HG02884 (cell line): Measurements from ENCODE around the gene ANO2.
"Not testable (repeated sequence)": the region's sequence is repeated elsewhere in the genome, so short reads cannot be mapped to it uniquely, and the experiment has no call there.

Source experiments
- ATAC-seq: cut with Tn5 transposase; IDR thresholded peaks from one replicate; pipeline ENCODE4 v1.9.1; 2021; ENCODE audit warnings: mild to moderate bottlenecking, moderate library complexity; ENCODE audit not compliant: unreplicated experiment

Gene ANO2

GRCh38 chr12:5830111-5830510, 114.9 kb downstream of the ANO2 start:
- ATAC-seq = no peak

DNA sequence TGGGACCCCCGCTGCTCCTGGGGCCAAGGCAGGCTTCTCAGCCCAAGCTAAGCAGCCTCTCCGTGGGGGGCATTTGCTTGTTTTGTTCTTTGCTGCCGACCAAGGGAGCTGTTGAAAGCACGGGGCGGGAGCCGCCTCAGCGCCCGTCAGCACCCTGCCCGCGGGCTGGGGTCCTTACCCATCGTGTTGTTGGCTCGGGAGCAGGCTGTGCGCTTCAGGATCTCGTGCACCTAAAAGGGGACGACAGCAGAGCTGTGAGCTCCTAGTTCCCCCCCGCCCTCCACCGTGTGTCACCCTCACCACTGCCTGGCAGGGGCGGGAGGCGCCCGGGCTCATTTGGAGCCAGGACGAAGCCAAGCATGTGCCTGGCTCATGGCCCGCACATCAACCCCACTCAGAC, 117.5 kb downstream of the ANO2 start:
- no peak for ATAC-seq

DNA sequence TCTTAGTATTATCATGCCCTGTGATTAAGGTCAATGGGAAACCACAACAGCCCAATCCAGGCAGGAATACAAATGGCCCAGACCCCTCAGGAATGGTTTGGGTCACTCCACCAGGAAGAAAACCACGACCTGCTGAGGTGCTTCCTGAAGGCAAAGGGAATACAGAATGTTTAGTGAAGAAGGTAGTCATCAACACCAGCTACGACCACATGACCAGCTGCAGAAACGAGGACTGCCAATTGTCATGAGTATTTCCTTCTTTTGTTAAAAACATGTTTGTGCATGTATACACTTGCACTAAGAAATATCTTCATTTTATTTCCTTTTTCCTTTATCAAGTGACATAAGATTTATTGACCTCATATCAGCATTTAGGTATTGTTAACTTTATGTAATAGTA, 119.3 kb downstream of the ANO2 start:
- not testable (repeated sequence) for ATAC-seq

DNA sequence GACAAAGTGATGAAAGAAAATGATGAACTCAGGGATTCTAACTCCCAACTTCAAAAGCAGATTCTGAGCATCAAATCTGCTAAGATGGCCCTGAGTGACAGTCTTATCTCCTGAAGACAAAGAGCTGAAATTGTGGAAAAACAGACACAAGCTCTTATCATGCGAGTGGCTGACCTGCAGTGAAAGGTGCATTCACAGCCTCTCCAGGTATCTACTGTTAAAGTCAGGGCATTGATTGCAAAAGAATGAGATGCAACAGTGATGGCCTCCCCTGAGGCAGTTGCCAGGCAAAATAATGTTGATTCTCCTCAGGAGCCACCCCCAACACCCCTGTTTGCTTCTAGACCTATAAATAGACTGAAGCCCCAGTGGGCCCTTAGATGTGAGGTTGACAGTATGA, 126.2 kb downstream of the ANO2 start:
- ATAC-seq = not testable (repeated sequence)

DNA sequence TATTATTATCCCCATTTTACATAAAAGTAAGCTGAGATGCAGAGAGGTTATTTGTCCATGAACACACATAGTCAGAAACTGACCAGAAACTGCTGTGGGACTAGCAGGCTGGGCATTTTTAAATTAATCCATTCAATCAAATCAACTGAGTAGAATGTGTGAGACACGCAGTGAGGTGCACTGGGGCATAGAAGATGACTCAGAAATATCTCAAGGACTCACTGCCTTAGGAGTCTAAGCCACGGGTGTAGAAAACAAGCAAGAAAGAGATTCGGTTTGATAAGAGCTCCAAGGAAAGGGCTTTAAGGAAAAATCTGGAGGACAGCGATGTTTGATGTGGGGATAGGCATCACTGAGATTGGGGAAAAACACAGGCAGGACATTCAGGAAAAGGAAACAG, 127.8 kb downstream of the ANO2 start:
- ATAC-seq = no peak

- ATAC-seq = no peak
Observed at GRCh38 chr12:5809586-5809985, 135.5 kb downstream of the ANO2 start.

DNA sequence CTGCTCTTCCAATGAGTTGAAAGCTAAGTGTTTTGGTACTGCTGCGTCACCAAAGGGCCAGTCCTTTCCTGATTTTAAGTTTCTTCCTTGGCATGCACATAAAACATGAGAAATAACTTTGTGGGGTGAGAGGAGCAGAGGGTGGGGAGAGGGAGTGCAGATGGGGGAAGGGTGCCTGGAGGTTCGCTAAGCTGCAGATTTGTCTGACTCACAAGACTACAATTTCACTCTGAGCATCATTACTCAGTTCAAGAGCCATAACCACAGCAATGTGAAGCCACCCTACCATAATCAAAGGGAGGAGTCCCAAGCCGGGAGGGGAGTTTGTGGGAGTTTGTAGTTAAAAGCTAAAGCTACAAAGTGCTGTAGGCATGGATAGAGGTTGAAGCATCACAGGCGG, 136.1 kb downstream of the ANO2 start:
- ATAC-seq = no peak

- no peak for ATAC-seq
Observed at GRCh38 chr12:5807514-5808219, 137.4 kb downstream of the ANO2 start.

- no peak for ATAC-seq
Observed at GRCh38 chr12:5807090-5807414, 138.0 kb downstream of the ANO2 start.

- no peak for ATAC-seq
Observed at GRCh38 chr12:5806371-5807089, 138.5 kb downstream of the ANO2 start.

- no peak for ATAC-seq
Observed at GRCh38 chr12:5803532-5803931, 141.5 kb downstream of the ANO2 start.

- no peak for ATAC-seq
Observed at GRCh38 chr12:5798242-5799015, 146.6 kb downstream of the ANO2 start.

DNA sequence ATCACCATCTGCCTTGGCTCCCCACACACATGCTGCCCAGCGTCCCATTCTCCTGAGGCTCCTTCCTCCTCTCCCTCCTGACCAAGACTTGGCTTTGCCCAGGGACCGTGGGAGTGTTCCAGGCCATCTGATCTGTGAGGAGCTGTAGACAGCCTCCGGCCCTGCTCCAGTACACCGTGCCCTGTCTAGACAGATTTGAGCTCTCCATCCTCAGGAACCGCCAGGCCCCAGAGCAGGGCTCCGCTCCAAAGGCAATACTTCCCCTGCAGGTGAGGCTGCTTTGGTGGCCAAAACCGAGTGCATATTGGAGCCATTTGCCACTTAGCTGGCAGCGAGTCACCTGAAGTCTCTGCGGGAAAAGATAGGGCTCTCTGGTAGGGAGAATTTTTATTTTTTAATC, 147.4 kb downstream of the ANO2 start:
- ATAC-seq = no peak

DNA sequence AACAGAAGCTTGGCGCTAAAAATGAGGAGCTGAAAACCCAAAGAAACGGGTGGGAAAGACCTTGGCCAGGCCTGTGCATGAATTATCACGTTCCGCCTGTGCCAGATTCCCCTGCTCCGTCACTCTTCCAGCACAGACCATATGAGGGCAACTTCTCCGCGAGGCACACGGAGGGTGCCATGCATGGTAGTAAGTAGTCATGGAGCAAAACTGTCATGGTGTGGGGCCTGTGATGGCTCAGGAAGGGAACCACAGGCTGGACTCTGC, 148.2 kb downstream of the ANO2 start:
- no peak for ATAC-seq

GRCh38 chr12:5796171-5796958, 148.7 kb downstream of the ANO2 start:
- ATAC-seq = no peak

DNA sequence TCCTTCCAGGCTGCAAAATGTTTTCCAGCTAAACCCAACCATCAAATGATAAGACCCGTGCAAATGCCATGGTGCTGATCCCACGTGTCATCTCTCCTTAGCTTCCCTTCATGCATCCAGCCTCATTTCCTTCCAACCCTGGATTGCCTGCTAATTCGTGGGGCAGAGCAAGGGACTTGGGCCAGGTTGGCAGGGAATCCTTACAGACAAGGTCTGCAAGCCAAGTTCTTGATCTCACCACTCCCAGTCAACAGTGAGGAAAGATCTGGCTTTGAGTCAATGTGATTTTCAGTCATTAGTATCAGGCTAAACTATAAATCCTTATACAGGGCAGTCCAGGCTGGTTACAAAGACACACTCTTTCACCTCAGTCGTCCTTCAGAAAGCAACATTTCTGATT, 150.9 kb downstream of the ANO2 start:
- ATAC-seq = no peak

- no peak for ATAC-seq
Observed at GRCh38 chr12:5792343-5792742, 152.7 kb downstream of the ANO2 start.

DNA sequence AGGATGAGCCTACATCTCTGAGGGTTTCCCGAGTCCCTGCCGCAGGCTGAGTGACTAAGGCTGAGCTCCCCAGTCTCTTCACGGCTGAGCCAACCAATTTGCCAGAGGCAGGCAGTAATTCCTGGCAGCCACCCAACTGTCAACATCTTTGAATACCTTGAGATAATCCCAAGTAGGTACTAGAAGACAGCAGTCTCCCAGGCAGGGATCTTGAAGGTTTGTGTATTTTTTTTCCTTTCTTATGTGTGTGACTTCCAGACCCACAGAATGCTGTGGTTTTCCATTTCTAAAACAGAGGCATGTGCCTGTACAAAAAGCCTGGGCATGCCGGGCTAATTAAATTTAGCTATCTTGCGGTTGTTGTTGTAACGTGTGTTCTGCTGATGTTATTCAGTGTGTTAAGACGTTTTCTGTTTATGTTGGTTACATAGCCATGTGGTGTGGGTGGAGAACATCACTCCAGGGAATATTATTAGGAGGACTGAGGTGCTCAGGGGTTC, 155.5 kb downstream of the ANO2 start:
- ATAC-seq = no peak

GRCh38 chr12:5787828-5788227, 157.2 kb downstream of the ANO2 start:
- ATAC-seq = no peak

GRCh38 chr12:5785601-5786000, 159.5 kb downstream of the ANO2 start:
- no peak for ATAC-seq

- ATAC-seq = no peak
Observed at GRCh38 chr12:5784462-5785130, 160.5 kb downstream of the ANO2 start.
